ENCODE results near the gene MYO10.

- TF ChIP-seq, protein P1, sequence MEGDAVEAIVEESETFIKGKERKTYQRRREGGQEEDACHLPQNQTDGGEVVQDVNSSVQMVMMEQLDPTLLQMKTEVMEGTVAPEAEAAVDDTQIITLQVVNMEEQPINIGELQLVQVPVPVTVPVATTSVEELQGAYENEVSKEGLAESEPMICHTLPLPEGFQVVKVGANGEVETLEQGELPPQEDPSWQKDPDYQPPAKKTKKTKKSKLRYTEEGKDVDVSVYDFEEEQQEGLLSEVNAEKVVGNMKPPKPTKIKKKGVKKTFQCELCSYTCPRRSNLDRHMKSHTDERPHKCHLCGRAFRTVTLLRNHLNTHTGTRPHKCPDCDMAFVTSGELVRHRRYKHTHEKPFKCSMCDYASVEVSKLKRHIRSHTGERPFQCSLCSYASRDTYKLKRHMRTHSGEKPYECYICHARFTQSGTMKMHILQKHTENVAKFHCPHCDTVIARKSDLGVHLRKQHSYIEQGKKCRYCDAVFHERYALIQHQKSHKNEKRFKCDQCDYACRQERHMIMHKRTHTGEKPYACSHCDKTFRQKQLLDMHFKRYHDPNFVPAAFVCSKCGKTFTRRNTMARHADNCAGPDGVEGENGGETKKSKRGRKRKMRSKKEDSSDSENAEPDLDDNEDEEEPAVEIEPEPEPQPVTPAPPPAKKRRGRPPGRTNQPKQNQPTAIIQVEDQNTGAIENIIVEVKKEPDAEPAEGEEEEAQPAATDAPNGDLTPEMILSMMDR (IDR thresholded peaks at IDR 0.05): no peak
- TF ChIP-seq POLR2A (IDR thresholded peaks at IDR 0.05) (no peak), POLR2AphosphoS5 (IDR thresholded peaks at IDR 0.05) (no peak)
Observed at GRCh38 chr5:16800477-16800876, 135.6 kb downstream of the MYO10 start.

All from breast epithelium (tissue), 3 donors.